GDM1 (cell line): ENCODE results near the gene GPR26.

Experiments
- DNase-seq: peaks from one replicate; lab custom pipeline; 2025; lab: John Stamatoyannopoulos, UW

Gene GPR26, protein sequence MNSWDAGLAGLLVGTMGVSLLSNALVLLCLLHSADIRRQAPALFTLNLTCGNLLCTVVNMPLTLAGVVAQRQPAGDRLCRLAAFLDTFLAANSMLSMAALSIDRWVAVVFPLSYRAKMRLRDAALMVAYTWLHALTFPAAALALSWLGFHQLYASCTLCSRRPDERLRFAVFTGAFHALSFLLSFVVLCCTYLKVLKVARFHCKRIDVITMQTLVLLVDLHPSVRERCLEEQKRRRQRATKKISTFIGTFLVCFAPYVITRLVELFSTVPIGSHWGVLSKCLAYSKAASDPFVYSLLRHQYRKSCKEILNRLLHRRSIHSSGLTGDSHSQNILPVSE

DNA sequence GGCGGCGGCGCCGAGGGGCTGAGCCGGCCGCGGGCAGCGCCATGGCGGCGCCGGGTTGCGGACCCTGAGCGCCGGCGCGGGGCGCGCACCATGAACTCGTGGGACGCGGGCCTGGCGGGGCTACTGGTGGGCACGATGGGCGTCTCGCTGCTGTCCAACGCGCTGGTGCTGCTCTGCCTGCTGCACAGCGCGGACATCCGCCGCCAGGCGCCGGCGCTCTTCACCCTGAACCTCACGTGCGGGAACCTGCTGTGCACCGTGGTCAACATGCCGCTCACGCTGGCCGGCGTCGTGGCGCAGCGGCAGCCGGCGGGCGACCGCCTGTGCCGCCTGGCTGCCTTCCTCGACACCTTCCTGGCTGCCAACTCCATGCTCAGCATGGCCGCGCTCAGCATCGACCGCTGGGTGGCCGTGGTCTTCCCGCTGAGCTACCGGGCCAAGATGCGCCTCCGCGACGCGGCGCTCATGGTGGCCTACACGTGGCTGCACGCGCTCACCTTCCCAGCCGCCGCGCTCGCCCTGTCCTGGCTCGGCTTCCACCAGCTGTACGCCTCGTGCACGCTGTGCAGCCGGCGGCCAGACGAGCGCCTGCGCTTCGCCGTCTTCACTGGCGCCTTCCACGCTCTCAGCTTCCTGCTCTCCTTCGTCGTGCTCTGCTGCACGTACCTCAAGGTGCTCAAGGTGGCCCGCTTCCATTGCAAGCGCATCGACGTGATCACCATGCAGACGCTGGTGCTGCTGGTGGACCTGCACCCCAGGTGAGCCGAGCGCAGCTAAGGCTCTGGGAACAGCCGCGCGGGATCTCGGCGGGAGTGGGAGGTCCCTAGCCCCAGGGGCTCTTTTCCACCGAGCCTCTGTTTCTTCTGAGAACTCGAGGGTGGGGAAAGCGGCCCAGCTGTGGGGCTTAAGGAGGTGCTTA, at the start of gene GPR26:
GPR26 (plus strand) TSS at position 38 of the 919 bp plus-strand sequence; CDS start at position 91, 53 bp downstream.
- DNase-seq, result no peak

DNA sequence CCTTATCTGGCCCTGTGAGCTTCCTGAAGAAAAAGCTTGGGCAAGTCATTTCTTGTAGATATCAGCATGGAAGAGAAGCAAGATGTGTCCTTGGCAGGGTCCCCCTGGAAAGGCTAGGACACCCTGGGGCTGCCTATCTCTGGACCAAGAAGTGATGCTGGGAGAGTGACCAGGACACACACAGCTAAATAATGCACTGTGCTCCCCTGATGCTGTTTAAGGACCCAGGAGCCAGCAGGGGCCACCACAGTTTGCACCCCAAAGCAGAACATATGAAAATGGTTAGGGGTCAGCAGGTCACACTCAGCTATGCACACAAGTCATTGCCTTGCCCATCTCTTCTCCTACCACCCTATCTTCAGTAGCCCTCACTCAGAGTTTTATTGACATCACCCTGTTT, 47.9 kb upstream of the GPR26 start:
- DNase-seq, result no peak

DNA sequence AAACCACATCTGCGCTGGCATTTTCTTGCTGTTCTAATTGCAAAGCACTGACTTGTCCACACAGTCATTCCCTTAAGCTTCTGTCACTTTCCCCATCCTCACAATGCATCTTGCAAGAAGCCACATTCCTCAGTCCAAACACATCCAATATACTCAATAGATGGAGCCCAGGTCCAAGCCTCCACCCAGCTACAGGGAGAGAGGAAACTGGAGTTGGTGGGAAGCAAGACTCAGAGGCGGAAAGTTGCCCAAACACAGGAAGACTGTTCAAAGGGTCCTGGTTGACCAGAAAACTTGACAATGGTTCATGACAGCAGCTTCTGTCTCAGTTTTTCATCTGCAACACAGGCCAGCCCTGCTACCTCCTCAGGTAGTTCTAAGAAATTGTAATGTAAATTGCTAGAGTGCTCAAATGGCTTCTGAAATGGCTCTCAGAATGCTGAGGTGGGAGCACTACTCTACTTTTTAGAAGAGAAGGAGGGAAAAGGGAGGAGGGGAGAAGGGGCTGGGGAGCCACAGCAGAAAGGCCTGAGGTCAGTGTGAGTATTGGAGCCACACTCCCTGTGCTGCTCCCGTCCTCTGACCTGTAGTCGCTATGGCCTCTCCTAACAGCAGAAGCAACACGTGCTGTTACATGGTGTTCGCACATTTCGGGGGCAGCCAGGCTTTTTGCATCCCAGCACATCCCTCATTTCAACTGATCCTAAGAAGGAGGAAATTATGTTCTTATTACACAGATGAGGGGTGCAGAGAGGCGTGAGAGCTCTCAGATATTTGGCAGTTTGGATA, 46.9 kb upstream of the GPR26 start:
- no peak for DNase-seq

DNA sequence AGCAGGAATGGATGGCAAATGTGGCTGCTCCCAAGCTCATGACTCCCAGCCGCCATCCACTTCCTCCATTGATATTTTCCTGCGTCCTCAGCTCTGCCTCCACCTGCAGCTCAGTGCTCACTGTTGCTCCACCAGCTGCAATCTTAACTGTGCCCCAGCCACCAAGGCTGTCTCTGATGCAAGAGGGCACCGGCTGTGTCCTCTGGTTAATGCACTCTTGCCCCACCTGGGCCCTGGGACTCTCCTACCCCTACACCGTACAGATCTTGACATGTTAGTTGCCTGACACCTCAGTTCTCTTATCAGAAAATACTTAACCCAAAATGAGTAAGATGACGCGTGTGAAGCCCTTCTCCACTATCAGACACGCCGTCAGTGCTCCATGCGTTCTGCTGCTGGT, 45.5 kb upstream of the GPR26 start:
- no peak for DNase-seq

DNA sequence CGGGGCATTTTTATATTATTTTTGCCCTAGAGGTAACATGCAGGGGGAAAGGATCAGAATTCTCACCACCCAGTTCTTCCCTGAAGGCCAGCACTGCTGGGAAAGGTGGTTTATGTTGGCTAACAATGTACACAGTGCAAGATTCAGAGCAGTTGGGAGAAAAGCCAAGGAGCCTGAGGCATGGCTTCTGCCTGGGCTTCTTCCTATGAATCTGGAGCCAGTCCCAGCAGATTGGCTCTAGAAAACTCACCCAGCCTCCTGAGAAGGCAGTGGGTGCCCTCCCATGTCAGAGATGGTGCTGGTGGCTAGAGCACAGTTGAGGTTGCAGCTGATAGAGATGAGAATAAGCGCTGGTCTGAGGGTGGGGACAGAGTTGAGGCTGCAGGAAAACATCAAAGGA, 44.7 kb upstream of the GPR26 start:
- no peak for DNase-seq

DNA sequence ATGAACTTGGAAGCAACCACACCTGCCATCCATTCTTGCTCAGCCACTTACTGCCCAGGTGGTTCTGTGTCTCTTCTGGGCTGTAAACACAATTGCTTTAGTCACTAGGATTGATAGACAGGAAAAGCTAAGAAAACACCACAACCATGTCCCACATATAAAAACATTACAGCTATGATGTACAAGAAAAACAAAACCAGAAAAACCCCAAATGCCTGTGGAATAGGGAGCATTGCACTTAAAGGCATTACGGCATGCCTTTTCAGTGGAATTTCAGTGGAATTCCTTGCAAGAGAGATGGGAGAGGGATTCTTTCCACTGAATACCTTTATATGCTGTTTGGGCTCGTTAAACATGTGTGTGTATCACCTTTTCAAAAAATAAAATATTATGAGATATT, 44.2 kb upstream of the GPR26 start:
- no peak for DNase-seq

DNA sequence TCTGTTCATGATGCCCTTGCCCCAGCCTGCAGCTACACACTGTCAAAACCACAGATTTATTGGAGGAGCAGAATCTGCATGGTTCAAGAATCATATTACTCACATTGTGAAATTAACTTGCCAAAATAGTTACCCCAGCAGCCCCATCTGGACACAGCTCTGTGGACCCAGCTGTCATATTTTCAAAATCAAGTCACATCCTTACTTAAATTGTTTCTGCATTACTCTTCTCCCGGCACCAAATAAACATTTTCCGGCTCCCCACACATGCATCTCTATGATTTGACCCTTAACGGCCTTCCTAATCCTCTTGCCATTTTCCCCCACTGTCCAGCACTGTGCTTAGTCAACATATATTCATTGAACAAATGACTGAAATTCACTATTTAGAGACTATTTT, 43.8 kb upstream of the GPR26 start:
- DNase-seq, result no peak

DNA sequence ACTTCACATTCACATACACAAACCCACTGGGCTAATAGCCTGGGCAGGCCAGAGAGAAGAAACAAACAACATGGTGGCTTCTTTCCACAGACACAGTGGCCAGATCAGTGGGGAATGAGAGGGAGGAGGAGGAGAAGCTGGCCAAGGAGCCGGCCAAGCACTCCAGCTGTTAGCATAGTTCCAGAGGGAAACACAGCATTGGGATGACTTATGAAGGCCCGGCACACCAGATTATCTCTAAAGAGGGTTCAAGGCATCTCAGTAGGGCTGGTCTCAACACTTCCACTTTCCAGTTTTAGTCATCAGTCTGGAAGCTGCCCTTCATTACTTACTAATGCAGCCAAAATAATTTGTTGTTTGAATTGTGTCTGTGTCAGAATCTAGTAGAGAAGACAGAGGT, 42.1 kb upstream of the GPR26 start:
- DNase-seq, result no peak

DNA sequence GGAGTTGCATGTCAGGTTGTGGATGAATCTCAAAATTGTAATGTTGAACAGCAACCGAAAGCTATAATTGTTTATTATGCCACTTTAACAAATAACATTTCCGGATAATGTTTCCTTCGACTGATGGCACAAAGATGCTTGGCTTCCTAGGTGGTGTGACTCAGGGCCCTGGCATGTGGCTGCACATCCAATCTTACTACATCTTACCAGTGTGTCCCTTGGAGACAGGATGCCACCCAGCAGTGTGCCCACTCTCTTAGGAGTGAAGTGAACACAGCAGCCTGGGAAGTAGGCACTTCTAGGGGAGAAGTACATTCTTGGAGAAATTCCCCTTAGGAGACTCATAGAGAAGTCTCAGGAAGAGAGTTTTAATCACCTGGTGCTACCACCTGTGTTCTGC, 33.0 kb upstream of the GPR26 start:
- no peak for DNase-seq

DNA sequence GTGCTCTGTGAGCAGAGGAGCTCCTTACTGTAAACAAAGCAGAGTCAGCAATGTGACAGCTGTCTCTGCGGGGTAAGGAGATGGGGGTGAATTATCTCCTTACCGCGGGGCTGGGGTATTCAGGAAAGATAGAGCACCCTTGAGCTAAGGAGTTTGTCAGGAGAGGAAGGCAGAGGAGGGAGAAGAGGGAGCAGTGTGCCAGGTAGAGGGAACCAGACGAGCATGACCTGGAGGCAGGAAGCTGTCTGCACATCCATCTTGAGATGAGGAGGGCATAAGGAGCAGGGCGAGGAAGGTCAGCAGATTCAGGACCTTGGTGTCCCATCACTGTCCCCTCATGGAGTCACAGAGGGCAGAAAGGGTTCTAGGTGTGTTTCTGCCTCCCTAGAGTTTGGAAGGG, 32.5 kb upstream of the GPR26 start:
- DNase-seq, result no peak

DNA sequence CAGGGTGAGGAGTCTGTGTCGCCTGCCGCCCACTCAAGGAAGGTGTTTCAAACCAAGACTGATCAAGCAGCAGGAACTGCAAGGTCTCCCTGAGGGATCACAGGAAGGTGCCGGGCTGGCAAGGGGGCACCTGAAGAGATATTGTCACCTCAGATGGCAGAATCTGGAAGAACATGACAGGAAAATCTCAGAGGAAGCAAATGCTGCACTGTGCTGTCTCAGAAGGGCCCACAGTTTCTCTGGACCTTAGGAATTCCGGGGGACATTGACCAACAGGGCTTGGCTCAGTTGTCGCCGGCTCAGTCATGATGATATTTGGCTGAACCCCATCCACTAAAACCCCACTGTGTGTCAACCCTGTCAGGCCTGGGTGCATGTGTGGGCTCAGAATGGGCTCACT, 31.9 kb upstream of the GPR26 start:
- no peak for DNase-seq

DNA sequence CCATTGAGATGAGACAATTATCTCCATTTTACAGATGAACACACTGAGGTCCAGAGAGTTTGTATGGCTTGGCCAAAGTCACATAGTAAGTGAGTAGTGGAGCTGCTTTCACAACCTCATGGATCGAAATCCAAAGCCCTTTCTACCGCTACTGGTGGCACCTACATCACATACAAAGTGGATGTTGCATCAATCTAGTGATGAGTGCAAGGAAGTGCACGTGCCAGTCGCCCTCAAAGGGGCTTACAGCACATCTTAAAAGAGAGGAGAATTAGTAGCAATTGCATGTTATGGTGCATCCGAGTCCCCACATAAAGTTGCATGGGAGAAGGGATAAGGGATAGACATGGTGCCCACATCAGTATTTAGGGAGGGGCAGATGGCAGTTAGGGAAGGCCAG, 31.0 kb upstream of the GPR26 start:
- DNase-seq, result no peak

DNA sequence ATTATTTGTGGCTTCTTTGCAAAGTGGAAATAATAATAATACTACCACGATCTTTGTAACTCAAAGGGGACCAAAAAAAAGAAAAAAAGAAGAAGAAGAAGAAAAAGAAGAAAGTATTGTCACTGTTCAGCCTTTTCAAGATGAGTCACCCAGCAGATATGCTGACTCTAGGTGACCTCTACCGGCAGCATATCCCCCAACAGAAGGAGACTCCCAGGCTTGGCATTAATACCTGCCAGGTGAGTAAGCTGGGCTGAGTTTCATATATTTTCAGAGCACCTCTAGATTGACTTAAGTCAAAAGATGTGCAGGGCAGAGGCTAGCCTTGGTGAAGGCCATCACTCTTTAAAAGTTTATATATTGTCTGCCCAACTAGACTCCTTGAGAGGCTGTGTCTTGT, 30.4 kb upstream of the GPR26 start:
- no peak for DNase-seq

DNA sequence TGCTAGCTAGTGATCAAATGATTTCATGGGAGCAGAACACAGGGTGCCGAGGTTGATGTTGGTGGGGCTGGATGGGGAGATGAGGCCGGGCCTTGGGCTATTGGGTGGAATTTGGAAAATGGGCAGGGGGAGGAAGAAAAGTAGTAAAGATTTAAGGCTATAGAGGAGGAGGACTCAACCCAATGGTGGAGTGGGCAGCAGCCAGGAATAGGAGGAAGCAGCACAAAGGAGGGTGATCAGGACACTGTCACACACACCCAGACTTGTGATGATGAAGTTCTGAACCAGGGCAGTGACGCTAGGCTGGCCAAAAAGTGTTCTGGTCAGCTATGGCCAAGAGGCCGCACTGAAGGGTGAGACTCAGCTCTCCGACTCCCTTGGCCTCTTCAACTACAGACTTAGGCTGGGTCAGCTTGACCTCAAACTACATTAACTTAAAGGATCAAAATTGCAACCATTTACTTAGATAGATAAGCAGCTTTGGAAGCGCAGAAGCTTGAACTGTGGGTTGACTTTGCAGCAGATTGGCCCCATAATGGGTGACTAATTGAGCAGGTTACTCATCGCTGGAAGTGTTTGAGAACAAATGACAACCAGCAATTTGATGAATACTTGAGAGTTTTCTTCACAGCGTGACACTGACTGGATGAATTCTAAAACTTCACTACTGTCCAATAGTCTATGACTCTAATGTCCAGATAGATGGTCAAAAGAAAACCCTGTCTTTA, 29.4 kb upstream of the GPR26 start:
- DNase-seq, result no peak

DNA sequence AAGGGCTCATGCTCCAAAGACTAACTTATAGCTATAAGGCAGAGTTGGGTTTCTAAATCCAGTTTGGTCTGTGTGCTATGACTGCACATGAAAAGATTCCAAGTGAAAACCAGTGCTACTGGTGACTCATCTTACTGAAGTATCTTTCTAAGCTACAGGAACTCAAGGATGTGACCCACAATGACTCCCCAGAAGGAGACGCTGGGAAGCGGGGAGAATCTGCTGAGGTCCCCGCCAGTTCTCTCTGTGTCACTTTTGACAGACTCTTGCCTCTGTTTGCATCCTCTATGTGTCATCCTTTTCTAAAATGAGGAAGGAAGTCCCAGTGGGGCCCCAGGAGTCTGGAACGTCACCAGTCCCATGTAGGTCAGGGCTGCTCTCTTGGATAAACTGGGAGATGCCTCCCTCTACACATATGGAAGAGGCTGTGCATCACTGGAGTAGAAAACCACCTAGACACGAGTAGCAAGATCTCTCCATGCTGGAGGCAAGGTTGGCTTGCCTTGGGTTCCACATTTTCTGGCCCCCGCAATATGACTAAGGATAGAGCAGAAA, 28.8 kb upstream of the GPR26 start:
- DNase-seq, result no peak

DNA sequence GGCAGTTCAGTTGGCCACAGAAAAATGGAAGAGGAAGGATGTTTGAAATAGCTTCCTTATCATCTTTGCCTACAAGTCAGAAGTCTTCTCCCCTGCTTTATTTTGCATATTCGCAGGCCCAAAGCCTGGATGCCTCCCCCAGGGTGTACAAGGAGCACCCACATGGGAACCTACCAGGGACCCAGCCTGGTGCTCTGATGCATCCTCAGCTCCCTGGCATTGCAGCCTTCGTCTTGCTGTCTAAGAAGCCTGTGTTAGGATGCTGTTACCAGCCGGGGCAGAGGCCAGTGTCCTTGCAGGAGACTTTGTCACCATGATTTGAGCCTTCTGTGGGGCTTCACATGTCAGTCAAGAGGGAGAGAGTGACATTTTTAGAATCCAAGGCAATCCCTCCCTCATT, 27.0 kb upstream of the GPR26 start:
- no peak for DNase-seq

DNA sequence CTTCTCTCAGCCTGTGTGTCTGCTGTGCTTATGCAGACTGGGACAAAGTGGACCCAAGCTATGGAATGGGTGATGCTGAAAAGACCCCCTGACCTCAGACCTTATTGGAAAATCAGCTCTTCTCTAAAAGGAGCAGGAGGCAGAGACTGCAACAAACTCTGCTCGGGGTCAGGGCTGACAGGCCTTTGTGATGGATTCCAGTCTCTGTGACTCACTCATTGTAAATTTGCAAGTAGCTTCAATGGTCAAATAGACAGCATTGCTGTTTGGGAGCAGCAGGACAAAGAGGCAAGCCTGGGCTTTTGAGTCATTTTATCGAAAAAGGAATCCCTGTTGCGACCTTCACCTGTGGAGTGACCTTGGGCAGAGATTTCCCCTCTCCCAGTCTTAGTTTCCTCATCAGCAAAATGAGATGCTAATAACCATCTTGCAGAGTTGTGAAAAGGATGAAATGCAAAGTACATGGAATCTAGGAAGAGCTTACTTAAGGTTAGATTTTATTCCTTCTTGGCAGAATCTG, 26.1 kb upstream of the GPR26 start:
- no peak for DNase-seq

DNA sequence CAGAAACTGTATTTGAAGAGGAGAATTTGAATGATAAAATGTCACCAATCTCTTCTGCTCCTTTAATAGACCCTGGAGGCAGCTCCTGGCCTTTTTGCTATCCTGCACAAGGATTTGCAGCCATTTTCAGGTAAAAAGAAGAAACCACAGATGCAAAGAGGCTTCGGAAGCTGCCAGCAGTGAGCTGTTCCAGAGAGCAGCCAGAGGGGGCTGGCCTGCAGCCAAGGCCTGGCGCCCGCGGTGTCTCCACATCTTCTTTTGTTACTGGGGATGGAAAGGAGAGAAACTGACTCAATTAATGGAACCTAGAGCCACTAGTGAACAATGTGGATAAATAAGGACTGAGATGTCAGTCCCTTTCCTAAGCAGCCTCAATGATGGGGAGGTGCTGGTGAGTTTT, 23.9 kb upstream of the GPR26 start:
- no peak for DNase-seq

DNA sequence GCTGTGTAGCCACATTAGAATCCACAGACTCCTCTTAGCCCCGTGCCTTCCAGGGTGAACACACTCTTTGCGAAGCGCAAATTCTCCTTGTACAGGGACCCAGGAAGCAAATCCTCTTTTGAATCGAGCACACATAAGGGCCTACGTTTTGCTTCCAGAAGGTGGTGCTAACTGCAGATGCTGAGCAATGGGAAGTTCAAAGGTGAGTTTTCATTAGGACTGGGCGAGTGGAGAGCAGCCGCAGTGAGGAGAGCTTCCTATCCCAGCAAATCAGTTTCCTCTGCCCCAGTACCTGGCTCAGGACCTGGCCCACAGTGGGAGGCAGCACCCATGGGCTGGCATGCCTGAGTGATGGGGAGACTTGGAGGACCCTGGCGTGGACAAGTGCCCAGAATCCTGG, 23.5 kb upstream of the GPR26 start:
- DNase-seq, result no peak

DNA sequence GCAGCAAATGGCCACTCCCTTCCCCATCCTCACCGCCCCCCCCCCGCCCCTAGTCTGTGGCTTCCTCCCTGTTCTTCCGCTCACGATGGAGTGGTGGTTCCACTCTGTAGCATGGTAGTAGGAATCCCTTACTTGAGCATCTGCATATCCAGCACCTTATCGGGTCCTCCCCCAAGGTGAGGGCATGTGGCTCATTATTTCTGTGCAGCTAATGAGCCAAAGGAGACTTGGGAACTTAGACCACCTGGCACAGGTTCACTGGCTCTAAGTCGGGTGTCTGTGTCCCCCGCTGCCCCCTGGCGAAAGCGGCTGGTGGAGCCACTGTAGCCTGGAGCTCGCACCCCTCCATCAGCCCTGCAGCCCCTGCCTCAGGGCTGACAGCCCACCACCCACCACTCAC, 22.8 kb upstream of the GPR26 start:
- DNase-seq, result no peak

DNA sequence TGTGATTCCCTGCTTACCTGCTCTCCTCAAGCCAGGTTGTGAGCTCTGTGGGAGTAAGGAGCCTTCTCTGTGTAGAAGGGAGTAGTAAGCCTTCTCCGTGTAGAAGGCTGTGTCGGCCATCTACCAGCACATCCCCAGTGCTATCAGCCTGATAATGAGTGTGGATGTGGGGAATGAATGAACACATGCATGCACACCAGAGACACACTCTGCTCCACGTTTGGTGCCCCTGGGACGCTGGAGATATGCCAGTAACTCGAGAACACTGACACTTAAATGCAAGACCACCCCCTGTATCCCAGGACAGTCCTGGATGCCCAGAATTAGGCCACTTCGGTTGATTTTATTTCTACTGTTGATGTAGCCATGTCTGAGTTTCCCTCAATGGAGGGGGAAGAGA, 21.1 kb upstream of the GPR26 start:
- no peak for DNase-seq
